GM18907 (cell line): Measurements from ENCODE around the gene B3GALT5.

Source experiments
- ATAC-seq: cut with Tn5 transposase; IDR thresholded peaks from one replicate; pipeline ENCODE4 v1.9.1; 2021; ENCODE audit warnings: mild to moderate bottlenecking, moderate library complexity; ENCODE audit not compliant: unreplicated experiment

Gene B3GALT5

DNA sequence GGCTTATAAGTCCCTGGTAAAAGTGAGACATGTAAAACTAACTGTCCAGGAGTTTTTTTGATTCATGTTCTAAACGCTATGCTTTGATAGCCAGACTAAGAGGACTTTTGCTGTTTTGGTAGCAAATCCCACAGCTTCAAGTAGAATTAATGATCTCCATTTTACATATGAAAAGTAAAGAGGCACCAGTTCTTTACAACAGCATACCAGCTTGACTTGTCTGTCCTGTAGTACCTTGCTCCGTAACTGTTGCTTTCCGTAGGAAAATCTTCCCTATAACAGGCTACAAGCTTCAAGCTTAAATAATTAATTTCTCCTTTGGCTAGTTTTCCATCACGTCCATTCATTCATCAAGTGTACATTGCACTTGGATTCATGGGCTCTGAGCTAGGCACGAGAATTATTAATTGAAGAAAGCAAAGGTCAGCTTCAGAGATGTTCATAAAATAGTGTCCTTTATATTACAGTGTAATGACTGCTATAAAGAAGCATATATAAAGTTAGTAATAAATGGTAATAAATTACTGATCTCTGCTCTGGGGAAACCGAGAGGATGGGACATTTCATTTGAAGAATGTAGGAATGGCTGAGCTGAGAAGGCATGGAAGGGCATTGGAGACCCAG lies 29.2 kb downstream of the B3GALT5 start:
- no peak for ATAC-seq

DNA sequence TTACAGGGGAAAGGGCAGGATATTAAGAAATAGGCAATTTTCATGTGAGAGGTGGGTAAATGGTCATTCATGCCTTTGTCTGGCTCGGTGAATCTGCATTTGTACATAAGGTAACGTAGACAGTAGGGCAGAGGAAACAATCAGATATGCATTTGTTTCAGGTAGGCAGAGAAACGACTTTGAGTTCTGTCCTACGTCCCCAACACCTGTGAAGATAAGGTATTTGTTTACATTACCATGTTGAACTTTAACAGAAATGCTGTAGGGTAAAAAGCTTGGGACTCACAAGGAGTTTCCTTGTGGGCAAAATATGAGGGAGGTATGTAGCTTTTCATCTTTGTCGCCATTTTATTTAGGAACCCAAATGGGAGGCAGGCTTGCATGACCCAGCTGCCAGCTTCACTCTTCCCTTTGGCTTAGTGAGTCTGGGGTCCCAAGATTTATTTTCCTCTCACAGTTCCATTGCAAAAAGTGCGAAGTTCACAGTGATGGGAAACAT lies 31.4 kb downstream of the B3GALT5 start:
- no peak for ATAC-seq

DNA sequence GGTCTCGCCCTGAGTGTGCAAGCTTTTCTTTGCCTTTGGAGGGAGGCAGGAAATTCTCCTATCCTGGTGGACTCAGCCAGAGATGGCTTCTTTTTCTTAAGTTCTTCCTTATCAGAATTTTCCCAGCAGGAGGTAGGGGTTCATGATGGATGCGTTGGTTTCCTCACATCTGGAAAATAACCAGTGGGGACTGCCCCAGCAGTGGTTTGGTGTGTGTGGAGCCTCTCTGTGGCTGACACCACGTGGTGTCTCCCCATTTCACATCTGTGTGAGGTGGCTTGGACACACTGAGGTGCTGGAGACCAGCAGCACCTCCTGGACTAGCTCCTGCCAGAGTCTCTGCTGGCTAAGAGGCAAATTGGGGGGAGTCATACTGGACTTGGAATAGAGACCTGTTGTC lies 32.6 kb downstream of the B3GALT5 start:
- no peak for ATAC-seq

DNA sequence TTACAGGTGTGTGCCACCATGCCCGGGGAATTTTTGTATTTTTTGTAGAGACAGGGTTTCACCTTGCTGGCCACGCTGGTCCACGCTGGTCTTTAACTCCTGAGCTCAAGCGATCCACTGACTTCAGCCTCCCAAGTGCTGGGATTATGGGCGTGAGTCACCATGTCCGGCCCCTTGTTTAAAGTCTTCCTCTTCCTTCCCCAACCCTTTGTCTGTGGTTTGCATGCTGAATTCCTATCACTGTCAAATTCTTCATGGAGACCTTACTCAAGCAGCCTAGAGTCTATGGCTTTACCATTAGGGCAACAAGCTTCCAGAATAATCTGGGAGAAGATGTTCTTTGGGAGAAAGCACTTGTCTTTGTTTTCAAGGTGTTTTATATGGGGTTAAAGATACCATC lies 34.7 kb downstream of the B3GALT5 start:
- no peak for ATAC-seq

DNA sequence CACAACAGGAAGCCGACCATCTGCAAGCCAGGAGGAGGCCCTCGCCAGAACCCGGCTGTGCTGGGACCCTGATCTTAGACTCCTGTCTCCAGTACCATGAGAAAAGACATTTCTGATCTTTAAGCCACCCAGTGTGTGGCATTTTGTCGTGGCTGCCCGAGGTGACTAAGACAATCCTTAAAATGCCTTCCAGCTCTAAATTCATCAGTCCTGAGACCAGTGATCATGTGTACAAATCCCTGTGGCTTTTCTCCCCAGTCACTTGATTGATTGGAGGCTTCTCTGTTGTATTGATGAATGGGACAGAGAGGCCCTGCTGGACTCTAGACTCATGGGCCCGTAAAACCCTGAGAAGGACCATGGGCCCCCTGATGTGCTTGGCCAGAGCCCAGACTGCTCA lies 36.1 kb downstream of the B3GALT5 start:
- ATAC-seq: no peak

DNA sequence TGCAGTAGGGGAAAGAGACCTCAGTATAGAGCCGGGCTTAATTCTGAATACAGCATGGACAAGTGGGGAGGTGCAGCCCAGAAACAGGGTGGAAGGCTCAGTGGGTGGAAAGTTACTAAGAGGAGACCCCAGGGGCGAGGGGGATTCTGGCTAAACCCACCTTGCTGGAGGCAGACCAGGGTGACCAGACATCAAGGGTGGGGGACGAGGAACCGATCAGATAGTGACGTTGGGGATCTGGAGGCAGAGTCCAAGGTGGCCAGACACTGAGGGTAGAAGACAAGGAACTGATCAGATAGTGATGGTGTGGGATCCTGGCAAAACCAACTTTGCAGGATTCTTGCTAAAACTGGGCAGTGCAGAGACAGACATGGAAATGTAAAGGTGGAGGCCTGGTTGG lies 36.8 kb downstream of the B3GALT5 start:
- ATAC-seq: no peak

DNA sequence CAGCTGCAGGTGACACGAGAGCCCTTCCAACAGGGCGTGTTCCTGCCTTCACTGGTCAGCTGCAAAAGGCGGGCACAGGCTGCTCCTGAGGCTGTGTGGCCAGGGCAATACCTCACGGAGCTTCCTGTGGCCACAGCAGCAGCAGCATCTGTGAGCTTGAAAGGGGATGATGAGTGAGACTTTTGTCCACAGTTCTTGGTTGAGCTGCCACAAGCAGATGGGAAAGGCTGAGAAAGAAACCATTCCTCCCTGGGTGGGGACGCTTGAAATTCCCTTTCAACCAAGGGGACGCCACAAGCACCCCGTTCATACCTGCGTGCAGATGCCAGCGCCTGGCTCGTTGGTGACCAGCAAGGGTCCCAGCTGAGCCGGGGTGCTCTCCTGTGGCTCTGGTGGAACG lies 37.6 kb downstream of the B3GALT5 start:
- ATAC-seq: no peak

DNA sequence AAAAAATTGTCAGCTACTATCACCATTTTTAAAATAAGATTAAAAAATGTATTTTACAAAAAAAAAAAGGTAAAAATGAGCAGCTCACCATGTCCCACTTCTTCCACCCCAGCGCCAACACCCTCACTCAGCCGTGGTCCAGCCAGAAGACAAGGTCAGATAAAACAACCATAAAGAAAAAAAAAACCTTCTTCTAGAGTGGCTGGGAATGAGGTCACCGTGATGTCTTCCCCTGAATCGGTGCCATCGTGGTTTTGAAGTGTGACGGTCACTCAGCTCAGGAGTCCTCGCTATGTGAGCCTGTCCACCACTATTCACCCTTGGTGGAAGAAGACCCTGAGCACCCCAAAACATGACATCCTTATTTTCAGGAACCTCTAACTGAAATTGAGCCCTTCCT lies 38.1 kb downstream of the B3GALT5 start:
- no peak for ATAC-seq

DNA sequence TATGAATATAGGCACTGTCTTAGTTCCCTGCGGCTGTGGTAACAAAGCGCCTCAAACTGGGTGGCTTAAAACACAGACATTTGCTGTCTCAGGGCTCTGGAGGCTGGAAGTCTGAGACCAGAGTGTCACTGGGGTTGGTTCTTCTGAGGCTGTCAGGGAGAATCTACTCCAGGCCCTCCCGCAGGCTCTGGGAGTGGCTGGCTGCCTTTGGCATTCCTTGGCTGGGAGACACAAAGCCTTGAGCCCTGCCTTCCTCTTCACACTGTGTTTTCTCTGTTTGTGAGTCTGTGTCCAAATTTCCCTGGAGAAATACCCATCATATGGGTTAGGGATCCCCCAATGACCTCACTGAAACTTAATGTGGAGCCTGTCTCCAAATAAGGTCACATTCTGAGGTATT lies 38.5 kb downstream of the B3GALT5 start:
- ATAC-seq: no peak

DNA sequence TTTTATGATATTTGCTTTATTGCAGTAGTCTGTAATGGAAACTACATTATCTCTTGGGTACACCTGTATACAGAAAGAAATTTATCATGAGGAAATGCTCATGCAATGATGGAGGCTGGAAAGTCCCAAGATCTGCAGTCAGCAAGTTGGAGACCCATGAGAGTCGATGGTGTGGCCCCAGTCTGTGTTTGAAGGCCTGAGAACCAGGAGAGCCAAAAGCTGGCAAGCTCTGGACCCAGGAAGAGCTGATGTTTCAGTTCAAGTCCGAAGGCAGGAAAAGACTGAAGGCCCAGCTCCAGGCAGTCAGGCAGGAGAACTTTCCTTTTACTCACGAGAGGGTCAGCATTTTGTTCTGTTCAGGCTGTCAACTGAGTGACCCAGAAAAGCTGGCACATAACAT lies 42.2 kb downstream of the B3GALT5 start:
- no peak for ATAC-seq

DNA sequence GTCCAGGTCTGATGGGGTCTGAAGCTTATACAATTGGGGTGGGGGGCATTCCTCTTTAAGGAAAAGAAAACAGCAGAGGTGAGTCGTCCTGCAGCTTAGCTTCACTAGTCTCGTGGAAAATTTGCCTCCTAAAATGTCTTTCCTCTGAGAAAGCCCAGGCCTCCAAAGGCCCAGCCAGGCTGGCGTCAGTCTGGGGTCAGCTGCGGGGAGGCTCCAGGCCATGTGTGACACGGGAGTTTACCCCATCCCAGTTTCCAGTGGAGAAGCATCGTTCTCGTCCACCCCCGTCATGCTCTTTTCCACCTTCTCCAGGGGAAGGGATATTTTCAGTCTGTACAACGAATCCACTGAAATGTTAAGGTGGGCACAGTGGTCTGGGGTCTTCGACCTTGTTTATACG lies 42.8 kb downstream of the B3GALT5 start:
- no peak for ATAC-seq

DNA sequence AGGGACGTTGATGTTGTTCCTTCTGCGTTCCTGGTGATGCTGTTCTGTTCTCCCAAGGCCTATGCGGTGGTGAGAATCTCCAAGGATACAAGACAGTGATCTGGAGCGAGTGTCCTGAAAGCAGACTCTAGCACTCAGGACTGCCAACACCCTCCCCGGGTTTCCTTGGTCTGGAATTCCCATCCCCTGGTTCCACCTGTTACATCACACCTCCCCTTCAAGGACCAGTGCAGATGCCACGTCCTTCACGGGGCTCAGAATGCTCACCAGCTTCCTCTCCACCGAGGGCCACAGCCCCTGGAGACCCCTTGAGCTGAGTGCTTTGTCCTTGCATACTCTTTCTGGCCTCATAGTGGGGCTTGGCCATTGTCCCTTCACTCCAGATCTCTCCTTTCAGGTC lies 43.5 kb downstream of the B3GALT5 start:
- no peak for ATAC-seq

DNA sequence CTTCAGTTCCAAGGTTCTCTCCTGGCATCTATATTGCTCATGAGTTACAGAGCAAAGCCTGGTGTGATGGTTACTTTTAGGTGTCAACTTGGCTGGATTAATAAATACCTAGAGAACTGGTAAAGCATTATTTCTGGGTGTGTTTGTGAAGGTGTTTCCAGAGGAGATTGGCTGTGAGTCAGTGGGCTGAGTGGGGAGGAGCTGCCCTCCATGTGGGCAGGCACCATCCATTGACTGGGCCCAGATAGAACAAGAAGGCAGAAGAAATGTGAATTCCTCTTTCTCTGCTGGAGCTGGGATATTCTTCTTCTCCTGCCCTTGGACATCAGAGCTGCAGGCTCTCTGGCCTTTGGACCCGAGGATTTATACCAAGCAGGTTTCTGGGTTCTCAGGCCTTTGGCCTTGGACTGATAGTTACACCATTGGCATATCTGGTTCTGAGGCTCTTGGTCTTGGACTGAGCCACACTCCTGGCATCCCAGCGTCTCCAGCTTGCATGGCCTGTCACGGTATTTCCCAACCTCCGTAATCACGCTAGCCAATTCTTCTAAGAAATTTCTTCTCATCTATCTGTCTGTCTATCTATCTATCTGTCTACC lies 44.5 kb downstream of the B3GALT5 start:
- no peak for ATAC-seq

DNA sequence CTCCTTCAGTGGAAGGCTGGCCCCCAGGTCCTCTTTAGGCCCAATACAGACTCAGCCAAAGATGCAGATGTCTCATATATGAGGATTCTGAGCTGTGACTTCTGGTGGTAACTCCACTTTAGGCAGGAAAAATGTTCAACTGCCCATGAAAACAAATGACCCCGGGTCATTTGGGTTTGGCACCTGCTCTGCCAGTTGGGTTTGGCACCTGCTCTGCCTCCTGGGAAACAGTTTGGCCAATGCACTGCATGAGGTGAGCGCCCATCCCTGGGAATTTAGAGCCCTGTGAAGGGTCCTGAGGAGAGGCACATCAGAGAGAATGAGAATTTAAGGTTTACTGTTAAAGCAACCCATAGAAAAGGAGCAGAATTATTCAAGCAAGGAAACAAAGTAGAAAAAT lies 45.3 kb downstream of the B3GALT5 start:
- no peak for ATAC-seq

DNA sequence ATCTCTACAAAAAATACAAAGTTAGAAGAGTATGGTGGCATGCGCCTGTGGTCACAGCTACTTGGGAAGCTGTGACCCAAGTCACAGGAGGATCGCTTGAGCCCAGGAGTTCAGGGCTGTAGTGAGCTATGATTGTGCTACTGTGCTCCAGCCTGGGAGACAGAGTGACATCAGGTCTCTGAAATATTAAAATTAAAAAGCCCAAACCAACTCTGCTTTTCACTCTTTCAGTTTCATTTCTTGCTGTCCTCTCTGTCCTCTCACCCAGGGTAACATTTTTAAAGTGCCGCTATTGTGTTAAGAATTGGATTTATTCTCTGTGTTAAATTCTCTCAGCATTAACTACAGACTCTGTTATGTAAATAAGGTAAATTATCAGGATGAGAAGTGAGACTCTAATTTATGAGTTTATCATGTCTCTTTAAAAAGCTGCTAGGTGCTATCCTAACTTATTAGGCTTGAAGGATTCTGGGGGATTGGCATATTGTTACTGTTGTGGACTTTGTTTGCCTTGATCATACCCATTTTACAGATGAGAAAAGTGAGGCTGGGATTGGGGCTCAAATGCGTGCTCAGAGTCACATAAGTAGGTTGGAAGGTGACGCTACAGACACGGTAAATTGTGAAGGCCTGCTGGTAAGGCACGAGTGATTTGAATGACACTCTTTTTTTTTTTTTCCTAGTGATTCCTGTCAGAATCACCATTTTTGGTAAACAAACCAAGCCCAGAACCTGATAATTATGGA lies 46.5 kb downstream of the B3GALT5 start:
- ATAC-seq: no peak

DNA sequence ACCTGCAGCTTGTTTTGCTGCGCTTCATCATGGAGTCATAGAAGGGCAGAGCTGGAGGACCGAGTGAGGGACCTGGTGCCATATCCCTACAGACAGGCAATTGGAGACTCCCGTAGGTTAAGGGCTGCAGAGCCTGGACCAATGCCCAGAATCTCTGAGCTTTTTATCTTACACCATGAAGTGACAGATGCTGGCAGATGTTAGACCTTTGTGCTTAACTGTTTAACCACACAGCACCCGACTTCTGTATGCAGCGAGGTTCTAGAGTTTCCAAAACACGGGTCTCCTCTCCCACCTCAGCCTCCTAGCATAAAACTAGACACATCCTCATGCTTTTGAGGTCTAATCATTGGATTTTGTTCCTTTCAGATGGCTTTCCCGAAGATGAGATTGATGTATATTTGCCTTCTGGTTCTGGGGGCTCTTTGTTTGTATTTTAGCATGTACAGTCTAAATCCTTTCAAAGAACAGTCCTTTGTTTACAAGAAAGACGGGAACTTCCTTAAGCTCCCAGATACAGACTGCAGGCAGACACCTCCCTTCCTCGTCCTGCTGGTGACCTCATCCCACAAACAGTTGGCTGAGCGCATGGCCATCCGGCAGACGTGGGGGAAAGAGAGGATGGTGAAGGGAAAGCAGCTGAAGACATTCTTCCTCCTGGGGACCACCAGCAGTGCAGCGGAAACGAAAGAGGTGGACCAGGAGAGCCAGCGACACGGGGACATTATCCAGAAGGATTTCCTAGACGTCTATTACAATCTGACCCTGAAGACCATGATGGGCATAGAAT lies 47.6 kb downstream of the B3GALT5 start:
- ATAC-seq: no peak

DNA sequence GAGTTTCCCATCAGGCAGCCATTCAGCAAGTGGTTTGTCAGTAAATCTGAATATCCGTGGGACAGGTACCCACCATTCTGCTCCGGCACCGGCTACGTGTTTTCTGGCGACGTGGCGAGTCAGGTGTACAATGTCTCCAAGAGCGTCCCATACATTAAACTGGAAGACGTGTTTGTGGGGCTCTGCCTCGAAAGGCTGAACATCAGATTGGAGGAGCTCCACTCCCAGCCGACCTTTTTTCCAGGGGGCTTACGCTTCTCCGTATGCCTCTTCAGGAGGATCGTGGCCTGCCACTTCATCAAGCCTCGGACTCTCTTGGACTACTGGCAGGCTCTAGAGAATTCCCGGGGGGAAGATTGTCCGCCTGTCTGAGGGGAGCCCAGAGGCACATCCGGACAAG lies 48.4 kb downstream of the B3GALT5 start:
- ATAC-seq: no peak

DNA sequence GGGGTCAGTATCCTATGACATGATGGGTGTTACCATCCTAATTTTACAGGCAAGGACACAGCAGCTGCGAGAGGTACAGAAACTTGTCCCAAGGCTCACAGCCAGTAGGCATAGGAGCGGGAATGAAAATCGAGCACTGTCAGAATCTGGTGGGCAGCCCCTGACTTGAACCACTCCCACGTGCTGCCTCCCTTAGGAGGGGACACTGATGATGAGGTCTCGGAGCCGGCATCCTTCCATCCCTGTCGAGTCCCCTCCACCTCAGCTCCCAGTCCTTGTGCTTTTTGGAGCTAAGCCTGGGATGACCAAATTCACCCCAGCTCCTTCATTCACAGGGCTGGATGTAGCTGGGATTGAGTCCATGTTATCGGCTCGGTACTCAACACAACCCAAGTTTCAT lies 49.0 kb downstream of the B3GALT5 start:
- ATAC-seq: no peak

DNA sequence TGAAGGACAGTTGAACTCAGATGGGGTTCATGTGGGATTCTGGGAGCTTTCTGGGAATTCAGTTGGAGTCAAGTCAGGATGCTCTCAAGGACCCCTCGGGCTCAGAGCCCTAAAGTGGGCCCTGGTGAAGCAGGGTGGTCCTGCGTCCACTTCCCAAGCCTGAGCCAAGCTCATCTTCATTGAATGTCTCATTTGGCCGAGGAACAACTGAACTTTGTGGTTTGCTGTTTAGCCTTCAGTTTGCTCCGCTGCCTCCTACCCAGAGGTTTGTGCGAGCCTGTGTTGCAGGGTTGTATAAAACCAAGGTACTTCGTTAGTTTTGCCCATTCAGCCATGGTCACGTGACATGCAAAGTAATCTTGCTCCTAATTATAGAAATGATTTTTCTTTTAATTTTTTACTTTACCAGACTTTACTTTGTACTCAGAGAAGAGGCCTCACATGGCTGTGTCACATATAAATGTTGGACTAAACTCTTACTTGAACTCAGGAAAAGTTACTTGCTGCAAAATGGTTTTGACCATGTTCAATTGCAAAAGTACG lies 49.7 kb downstream of the B3GALT5 start:
- no peak for ATAC-seq

DNA sequence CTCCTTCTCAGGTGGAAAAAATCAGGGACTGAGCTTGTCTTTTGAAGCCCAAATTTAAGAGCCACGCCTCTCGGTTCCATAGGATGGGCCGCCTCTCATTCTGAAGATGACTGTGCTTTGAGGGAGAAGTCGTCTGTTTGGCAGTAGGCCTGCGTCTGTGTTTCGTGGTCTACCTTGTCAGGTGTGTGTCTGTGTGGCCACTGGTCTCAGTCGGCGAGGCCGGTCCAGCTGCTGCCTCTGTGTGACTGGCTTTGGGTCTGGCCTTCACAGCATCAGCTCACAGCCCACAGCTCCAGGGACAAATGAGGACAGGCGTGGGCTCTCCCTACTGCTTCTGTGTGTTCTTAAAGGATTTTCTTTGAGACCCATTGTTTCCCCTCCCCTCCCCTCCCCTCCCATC lies 50.3 kb downstream of the B3GALT5 start:
- ATAC-seq: no peak
